HCT116 (cell line): ENCODE results near the gene MED12. TPM values are rescaled to one million over a fixed set of nuclear protein-coding genes. Genes with fewer than 3 reads are reported as not detected.

Experiments used
- ATAC-seq: fragments of 200-7000 bp; cut with Tn5 transposase; 2 replicates; pipeline ENCODE4 v1.9.1; 2020; ENCODE audit warnings: mild to moderate bottlenecking, moderate library complexity
- BruUV-seq: library from RNA; stranded (reverse); fragments of 400-500 nt; replicated peaks from 2 replicates; lab custom pipeline; 2021; lab: Mats Ljungman, UMichigan
- CTCF ChIA-PET: fragments of 300-600 bp; sonication (Branson Sonifier 250); formaldehyde crosslinking; loops from one replicate; lab custom pipeline; 2021; ENCODE audit warnings: antibody characterized with exemption; lab: Charles Lee
- POLR2A ChIA-PET: fragments of 300-600, 350-600 bp; sonication (Branson Sonifier 250); formaldehyde crosslinking; loops from one replicate; lab custom pipeline; 2021; ENCODE audit warnings: antibody characterized with exemption; lab: Charles Lee
- RAD21 ChIA-PET, 2 experiments: fragments of 300-600 bp; sonication (Branson Sonifier 250); formaldehyde crosslinking; loops; one replicate each; lab custom pipeline; 2023; ENCODE audit warnings: low total read pairs in 2 of 2; ENCODE audit not compliant: uncharacterized antibody in 2 of 2, unreplicated experiment in 2 of 2, low non-redundant PET in 1 of 2; lab: Charles Lee
- DNase-seq: peaks from one replicate; pipeline ENCODE4 v3.0.0-alpha.2; 2010; ENCODE audit warnings: low read depth, low spot score
- H2AFZ ChIP-seq: fragments of 200-600 bp; shearing (Covaris generic), sonication (generic); 2 replicates; pipeline ENCODE4 v1.6.1; 2017; ENCODE audit warnings: low read depth, mixed run types, mixed read lengths, antibody characterized with exemption, low read length; ENCODE audit not compliant: poor library complexity, severe bottlenecking
- H3K27ac ChIP-seq: 2 replicates; pipeline ENCODE4 v1.5.1; 2012; ENCODE audit warnings: low read depth, low read length
- H3K27me3 ChIP-seq: fragments of 200-600 bp; sonication (generic); 2 replicates; pipeline ENCODE4 v1.6.1; 2016; ENCODE audit warnings: mixed run types, low read length, mixed read lengths; ENCODE audit not compliant: insufficient read depth
- H3K36me3 ChIP-seq, 2 experiments: fragments of 200-500 bp in 1 of 2; fragments of 200-600 bp in 1 of 2; sonication (Bioruptor generic) in 1 of 2; sonication (generic) in 1 of 2; 2 replicates each; pipeline versions ENCODE4 v1.5.1 to v1.6.1; 2014 to 2016; ENCODE audit warnings: low read length in 2 of 2, inconsistent platforms in 1 of 2, mixed read lengths in 1 of 2, mixed run types in 1 of 2; ENCODE audit not compliant: insufficient read depth in 2 of 2, control insufficient read depth in 1 of 2
- H3K4me1 ChIP-seq, 2 experiments: fragments of 200-600 bp in 1 of 2; sonication (generic) in 1 of 2; 2 replicates each; pipeline versions ENCODE4 v1.5.1 to v1.6.1; 2012 to 2017; ENCODE audit warnings: low read length in 2 of 2, inconsistent platforms in 1 of 2, mild to moderate bottlenecking in 1 of 2, mixed read lengths in 1 of 2, mixed run types in 1 of 2, moderate library complexity in 1 of 2; ENCODE audit not compliant: insufficient read depth in 2 of 2, control insufficient read depth in 1 of 2
- H3K4me2 ChIP-seq: fragments of 200-600 bp; sonication (generic); 2 replicates; pipeline ENCODE4 v1.6.1; 2017; ENCODE audit warnings: mixed run types, low read length, mixed read lengths
- H3K4me3 ChIP-seq, 2 experiments: fragments of 200-600 bp in 1 of 2; sonication (generic) in 1 of 2; replicated peaks in 1 of 2; 2 replicates each; pipeline ENCODE4 v1.5.1; 2011 to 2016; ENCODE audit warnings: low read length in 2 of 2, control low read depth in 1 of 2, low read depth in 1 of 2, mild to moderate bottlenecking in 1 of 2, mixed read lengths in 1 of 2, mixed run types in 1 of 2
- H3K79me2 ChIP-seq: fragments of 200-600 bp; sonication (generic); 2 replicates; pipeline ENCODE4 v1.6.1; 2017; ENCODE audit warnings: mild to moderate bottlenecking, mixed run types, low read length, moderate library complexity, mixed read lengths; ENCODE audit not compliant: insufficient read depth
- H3K9ac ChIP-seq: fragments of 200-600 bp; sonication (generic); 2 replicates; pipeline ENCODE4 v1.6.1; 2016; ENCODE audit warnings: low read length, mixed read lengths
- H3K9me2 ChIP-seq: fragments of 200-600 bp; sonication (generic), shearing (Covaris generic); 2 replicates; pipeline ENCODE4 v1.6.1; 2017; ENCODE audit warnings: mixed run types, mild to moderate bottlenecking, moderate library complexity; ENCODE audit not compliant: insufficient read depth
- H3K9me3 ChIP-seq, 2 experiments: fragments of 200-500 bp in 1 of 2; fragments of 200-600 bp in 1 of 2; sonication (Bioruptor generic) in 1 of 2; sonication (generic) in 1 of 2; 2 replicates each; pipeline ENCODE4 v1.6.1; 2014 to 2017; ENCODE audit warnings: low read length in 2 of 2, mixed read lengths in 2 of 2, inconsistent platforms in 1 of 2, low read depth in 1 of 2, mild to moderate bottlenecking in 1 of 2, mixed run types in 1 of 2, moderate library complexity in 1 of 2; ENCODE audit not compliant: control insufficient read depth in 1 of 2, insufficient read depth in 1 of 2
- H4K20me1 ChIP-seq: fragments of 200-600 bp; sonication (generic), shearing (Covaris generic); 2 replicates; pipeline ENCODE4 v1.6.1; 2017; ENCODE audit warnings: mixed run types, mild to moderate bottlenecking, moderate library complexity; ENCODE audit not compliant: insufficient read depth
- ATF3 ChIP-seq: IDR thresholded peaks from 2 replicates; pipeline ENCODE4 v1.6.1; 2012
- CBX3 ChIP-seq: IDR thresholded peaks from 2 replicates; pipeline ENCODE4 v1.6.1; 2012; ENCODE audit warnings: low read depth
- CEBPB ChIP-seq: IDR thresholded peaks from 2 replicates; pipeline ENCODE4 v1.6.1; 2012; ENCODE audit warnings: low read depth
- CTCF ChIP-seq, 3 experiments: fragments of 200-600 bp in 1 of 3; sonication (generic) in 1 of 3; IDR thresholded peaks in 2 of 3; conservative IDR thresholded peaks in 1 of 3; 2 replicates each; pipeline ENCODE4 v1.5.1; 2012 to 2017; ENCODE audit warnings: low read depth in 2 of 3, low read length in 2 of 3, antibody characterized with exemption in 1 of 3, borderline replicate concordance in 1 of 3, control low read depth in 1 of 3, mild to moderate bottlenecking in 1 of 3, mixed read lengths in 1 of 3, mixed run types in 1 of 3, moderate library complexity in 1 of 3; ENCODE audit not compliant: insufficient read depth in 1 of 3
- EGR1 ChIP-seq: IDR thresholded peaks from 2 replicates; pipeline ENCODE4 v1.6.1; 2012; ENCODE audit warnings: low read depth
- ELF1 ChIP-seq: IDR thresholded peaks from 2 replicates; pipeline ENCODE4 v1.6.1; 2012; ENCODE audit warnings: low read depth, borderline replicate concordance
- EZH2 ChIP-seq: fragments of 200-600 bp; sonication (generic); IDR thresholded peaks from 2 replicates; pipeline ENCODE4 v1.6.1; 2017; ENCODE audit warnings: antibody characterized with exemption, mixed run types
- EZH2phosphoT487 ChIP-seq: fragments of 200-600 bp; IDR thresholded peaks from 2 replicates; pipeline ENCODE4 v1.6.1; 2018; ENCODE audit warnings: antibody characterized with exemption, borderline replicate concordance
- FOSL1 ChIP-seq: IDR thresholded peaks from 2 replicates; pipeline ENCODE4 v1.6.1; 2012; ENCODE audit warnings: low read depth
- JUND ChIP-seq: IDR thresholded peaks from 2 replicates; pipeline ENCODE4 v1.6.1; 2012
- MAX ChIP-seq: IDR thresholded peaks from 2 replicates; pipeline ENCODE4 v1.6.1; 2012
- POLR2A ChIP-seq: IDR thresholded peaks from 2 replicates; pipeline ENCODE4 v1.7.0; 2011; ENCODE audit warnings: borderline replicate concordance; ENCODE audit not compliant: insufficient read depth, insufficient read length; ENCODE audit errors: extremely low read depth
- POLR2AphosphoS5 ChIP-seq: IDR thresholded peaks from 2 replicates; pipeline ENCODE4 v1.6.1; 2011; ENCODE audit warnings: mild to moderate bottlenecking, low read depth, low read length, moderate library complexity
- RAD21 ChIP-seq: IDR thresholded peaks from 2 replicates; pipeline ENCODE4 v1.6.1; 2012; ENCODE audit warnings: low read depth, mild to moderate bottlenecking
- REST ChIP-seq: IDR thresholded peaks from 2 replicates; pipeline ENCODE4 v1.6.1; 2012; ENCODE audit warnings: low read depth
- SIN3A ChIP-seq: IDR thresholded peaks from 2 replicates; pipeline ENCODE4 v1.6.1; 2012; ENCODE audit warnings: low read depth
- SP1 ChIP-seq: IDR thresholded peaks from 2 replicates; pipeline ENCODE4 v1.6.1; 2012; ENCODE audit warnings: low read depth
- SRF ChIP-seq: IDR thresholded peaks from 2 replicates; pipeline ENCODE4 v1.6.1; 2012; ENCODE audit warnings: low read depth
- TCF7L2 ChIP-seq: IDR thresholded peaks from 2 replicates; pipeline ENCODE4 v1.7.0; 2011; ENCODE audit warnings: borderline replicate concordance, inconsistent platforms; ENCODE audit not compliant: insufficient read depth, insufficient read length; ENCODE audit errors: extremely low read depth
- YY1 ChIP-seq: IDR thresholded peaks from 2 replicates; pipeline ENCODE4 v1.6.1; 2011; ENCODE audit warnings: low read length, low read depth, moderate library complexity, mild to moderate bottlenecking; ENCODE audit not compliant: insufficient replicate concordance; ENCODE audit errors: extremely low read depth
- ZFX ChIP-seq: fragments of 450-650 bp; IDR thresholded peaks from 2 replicates; pipeline ENCODE4 v1.6.1; 2017
- ZNF274 ChIP-seq: fragments of 200-500 bp; sonication (Bioruptor generic); IDR thresholded peaks from 2 replicates; pipeline ENCODE4 v1.6.1; 2014; ENCODE audit warnings: mild to moderate bottlenecking, low read depth, low read length, inconsistent platforms
- intact Hi-C: fragments of 100-400 bp; cut with micrococcal nuclease; formaldehyde crosslinking; loops from 2 replicates; pipeline ENCODE4 v1.10.0; 2022
- total RNA-seq: library from RNA; stranded (reverse); gene quantifications from one replicate; pipeline ENCODE4 v1.2.1, GENCODE V29; 2021; ENCODE audit not compliant: unreplicated experiment

MED12 gene
- total RNA-seq, 1 experiment from 2014 or later, result 32.8 TPM

GRCh38 chrX:71181910-71182799 lies 63.8 kb downstream of the MED12 start:
- intact Hi-C loops, result no loop called here
- Histone ChIP-seq H3K4me1 (peaks cover 3 to 18% of the 10 kb centered on the region in 2 experiments; a peak in 3 of 4 replicates), H3K4me2 (peak overlapping the region; percentile 87), H3K36me3 (no peaks in the 10 kb centered on the region), H3K9ac (peak overlapping the region; percentile 79), H3K9me3 (no peaks in the 10 kb centered on the region), H3K9me2 (no peaks in the 10 kb centered on the region), H3K27me3 (no peaks in the 10 kb centered on the region), H3K4me3 (peak overlapping the region; percentile 40 to 60), H3K27ac (peak overlapping the region; percentile 59), H2AFZ (no peak overlapping the region), H4K20me1 (no peaks in the 10 kb centered on the region), H3K79me2 (no peaks in the 10 kb centered on the region)
- ATAC-seq, result peak; percentile 91
- TSS peak; percentile 46 for BruUV-seq
- RAD21 ChIA-PET, result no interaction called here
- CTCF ChIA-PET, result no interaction called here
- POLR2A ChIA-PET, result interaction anchor here (0.8 to 1.4 kb wide), 3 partner anchors 63 to 184 kb away, joined by 3 to 7 read pairs (median 5); partner anchors contain the start of genes MED12, NONO and TAF1
- DNase-seq, result peak; percentile 93
- TF ChIP-seq SRF (peak; percentile 69), EGR1 (no peak), ZFX (no peak), SIN3A (peak; percentile 39; the same call in 1 of the 2 replicates), EZH2phosphoT487 (no peak), MAX (peak; percentile 93), CEBPB (peak; percentile 60), SP1 (peak; percentile 80), POLR2A (no peak), ZNF274 (no peak), ATF3 (no peak), REST (no peak), EZH2 (no peak), JUND (peak; percentile 79), FOSL1 (peak; percentile 71), RAD21 (no peak), TCF7L2 (no peak), CTCF (IDR thresholded peaks at IDR 0.05 in 2 of 3, conservative IDR thresholded peaks at IDR 0.05 in 1 of 3; ENCODE audit: borderline replicate concordance in 1 of 3, insufficient read depth in 1 of 3, low read depth in 2 of 3, low read length in 2 of 3) (no peak), POLR2AphosphoS5 (peak; percentile 89), YY1 (peak; percentile 78), ELF1 (peak; percentile 20; the same call in 1 of the 2 replicates), CBX3 (peak; percentile 71; the same call in 1 of the 2 replicates)
